A549 (cell line): ENCODE results near the gene ESRRG.

ENCODE experiments used
- HEYL ChIP-seq: fragments of 250-450 bp; sonication (Bioruptor Pico); IDR thresholded peaks from 2 replicates; pipeline ENCODE4 v1.8.0; 2021; ENCODE audit warnings: mild to moderate bottlenecking, moderate library complexity
- POLR2A ChIP-seq: IDR thresholded peaks from 2 replicates; pipeline ENCODE4 v1.6.1; 2012; ENCODE audit warnings: mild to moderate bottlenecking, low read length
- TF ChIP-seq, protein P1 (sequence below): fragments of >200 bp; sonication (Bioruptor Twin); formaldehyde crosslinking; IDR thresholded peaks from 3 replicates; pipeline ENCODE4 v1.5.1; 2016
- TF ChIP-seq, protein P2 (sequence below): IDR thresholded peaks from 2 replicates; pipeline ENCODE4 v1.6.1; 2012

DNA sequence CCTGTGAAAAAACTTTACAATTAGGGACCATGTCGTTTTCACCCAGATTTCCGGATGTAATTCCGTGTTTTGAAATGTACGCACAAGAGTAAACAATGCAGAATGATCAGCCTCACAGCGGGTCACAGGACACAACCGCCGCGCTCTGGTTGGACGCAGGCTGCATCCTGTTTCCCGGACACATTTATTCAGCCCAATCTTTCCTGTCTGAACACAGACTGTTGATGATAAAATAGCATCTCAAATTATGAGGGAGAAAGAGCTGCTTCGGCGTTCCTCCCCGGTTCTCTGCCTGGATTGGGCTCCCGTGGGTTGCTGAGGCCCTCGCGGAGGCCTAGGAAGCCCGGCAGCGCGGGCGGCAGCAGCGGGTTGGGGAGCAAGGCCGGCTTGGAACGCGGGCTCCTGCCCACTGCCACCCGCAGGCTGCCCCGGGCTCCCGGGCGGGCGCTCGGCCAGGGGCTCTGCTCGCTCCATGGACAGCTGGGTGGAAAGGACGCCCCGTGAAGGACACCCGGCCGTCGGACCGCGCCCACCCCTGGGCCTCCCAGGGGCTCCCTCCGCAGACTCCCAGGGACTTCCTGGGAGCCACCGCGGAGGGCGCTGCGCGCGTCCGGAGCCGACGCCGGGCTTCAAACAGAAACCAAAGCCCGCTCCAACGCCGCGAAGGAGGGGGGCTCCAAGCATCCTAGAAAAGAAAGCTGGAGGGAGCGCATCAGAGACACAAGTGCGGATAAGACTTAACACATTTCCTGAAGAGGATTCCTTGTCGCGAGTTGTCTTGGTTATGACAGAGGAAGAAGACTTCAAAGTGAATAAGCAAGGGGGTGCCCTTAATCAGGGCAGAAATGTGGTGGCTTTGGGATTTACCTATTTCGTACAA lies 122.3 kb downstream of the ESRRG start:
- TF ChIP-seq, protein P1, sequence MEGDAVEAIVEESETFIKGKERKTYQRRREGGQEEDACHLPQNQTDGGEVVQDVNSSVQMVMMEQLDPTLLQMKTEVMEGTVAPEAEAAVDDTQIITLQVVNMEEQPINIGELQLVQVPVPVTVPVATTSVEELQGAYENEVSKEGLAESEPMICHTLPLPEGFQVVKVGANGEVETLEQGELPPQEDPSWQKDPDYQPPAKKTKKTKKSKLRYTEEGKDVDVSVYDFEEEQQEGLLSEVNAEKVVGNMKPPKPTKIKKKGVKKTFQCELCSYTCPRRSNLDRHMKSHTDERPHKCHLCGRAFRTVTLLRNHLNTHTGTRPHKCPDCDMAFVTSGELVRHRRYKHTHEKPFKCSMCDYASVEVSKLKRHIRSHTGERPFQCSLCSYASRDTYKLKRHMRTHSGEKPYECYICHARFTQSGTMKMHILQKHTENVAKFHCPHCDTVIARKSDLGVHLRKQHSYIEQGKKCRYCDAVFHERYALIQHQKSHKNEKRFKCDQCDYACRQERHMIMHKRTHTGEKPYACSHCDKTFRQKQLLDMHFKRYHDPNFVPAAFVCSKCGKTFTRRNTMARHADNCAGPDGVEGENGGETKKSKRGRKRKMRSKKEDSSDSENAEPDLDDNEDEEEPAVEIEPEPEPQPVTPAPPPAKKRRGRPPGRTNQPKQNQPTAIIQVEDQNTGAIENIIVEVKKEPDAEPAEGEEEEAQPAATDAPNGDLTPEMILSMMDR, result peak; percentile 56
- TF ChIP-seq HEYL (CRISPR knock-in tag) (no peak), POLR2A (peak; percentile 33)
- TF ChIP-seq, protein P2, sequence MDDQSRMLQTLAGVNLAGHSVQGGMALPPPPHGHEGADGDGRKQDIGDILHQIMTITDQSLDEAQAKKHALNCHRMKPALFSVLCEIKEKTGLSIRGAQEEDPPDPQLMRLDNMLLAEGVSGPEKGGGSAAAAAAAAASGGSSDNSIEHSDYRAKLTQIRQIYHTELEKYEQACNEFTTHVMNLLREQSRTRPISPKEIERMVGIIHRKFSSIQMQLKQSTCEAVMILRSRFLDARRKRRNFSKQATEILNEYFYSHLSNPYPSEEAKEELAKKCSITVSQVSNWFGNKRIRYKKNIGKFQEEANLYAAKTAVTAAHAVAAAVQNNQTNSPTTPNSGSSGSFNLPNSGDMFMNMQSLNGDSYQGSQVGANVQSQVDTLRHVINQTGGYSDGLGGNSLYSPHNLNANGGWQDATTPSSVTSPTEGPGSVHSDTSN, result no peak
